Mesangial cell (primary cell): Measurements from ENCODE around the gene MCF2L. TPM values are rescaled to one million over a fixed set of nuclear protein-coding genes. Genes with fewer than 3 reads are reported as not detected.

Experiments
- total RNA-seq: library from RNA; depleted of rRNA; stranded (reverse); fragments of >200 nt; gene quantifications from 2 replicates; pipeline ENCODE4 v1.2.3, GENCODE V29; 2015

The MCF2L gene
- 2.0 and 24.0 TPM in 2 replicates for total RNA-seq

GRCh38 chr13:112968910-112969691 lies at the start of gene MCF2L:
MCF2L (plus strand) TSS chr13:112969214; CDS start chr13:112969380, 166 bp downstream.

GRCh38 chr13:113105032-113105920 lies 136.3 kb downstream of the MCF2L start, which contains the start of gene F7:
F7 (plus strand) TSS chr13:113105791; CDS start chr13:113105842, 51 bp downstream.

GRCh38 chr13:113122550-113123225 lies 153.7 kb downstream of the MCF2L start, which contains the start of gene F10:
F10 (plus strand) TSS chr13:113122799; CDS start chr13:113122856, 57 bp downstream.

Other genes with a start within 250 kb of the MCF2L start
- under 0.01 TPM in 1 of 2 replicates, not detected in the other for gene F7, start 136.6 kb downstream of the MCF2L start, total RNA-seq
- gene F10, start 153.6 kb downstream of the MCF2L start, total RNA-seq: 4.2 and 6.0 TPM in 2 replicates
- gene PROZ, start 189.4 kb downstream of the MCF2L start, total RNA-seq: not detected in 2 replicates
- gene PCID2, start 239.5 kb downstream of the MCF2L start, total RNA-seq: 31.1 and 42.7 TPM in 2 replicates
- 141 and 152 TPM in 2 replicates for gene CUL4A, start 240.4 kb downstream of the MCF2L start, total RNA-seq